NK-92 treated with Interleukin-12 subunit alpha and Interleukin-12 subunit beta, amount 100 ng/mL, for 24 hours (cell line): ENCODE data around the gene MYO1C.
A peak's percentile ranks its signal among the peaks of the same experiment; 100 is the strongest.
"Not testable (repeated sequence)": the region's sequence is repeated elsewhere in the genome, so short reads cannot be mapped to it uniquely, and the experiment has no call there.

Source experiments
- DNase-seq: peaks from one replicate; lab custom pipeline; 2025; lab: John Stamatoyannopoulos, UW

MYO1C gene

DNA sequence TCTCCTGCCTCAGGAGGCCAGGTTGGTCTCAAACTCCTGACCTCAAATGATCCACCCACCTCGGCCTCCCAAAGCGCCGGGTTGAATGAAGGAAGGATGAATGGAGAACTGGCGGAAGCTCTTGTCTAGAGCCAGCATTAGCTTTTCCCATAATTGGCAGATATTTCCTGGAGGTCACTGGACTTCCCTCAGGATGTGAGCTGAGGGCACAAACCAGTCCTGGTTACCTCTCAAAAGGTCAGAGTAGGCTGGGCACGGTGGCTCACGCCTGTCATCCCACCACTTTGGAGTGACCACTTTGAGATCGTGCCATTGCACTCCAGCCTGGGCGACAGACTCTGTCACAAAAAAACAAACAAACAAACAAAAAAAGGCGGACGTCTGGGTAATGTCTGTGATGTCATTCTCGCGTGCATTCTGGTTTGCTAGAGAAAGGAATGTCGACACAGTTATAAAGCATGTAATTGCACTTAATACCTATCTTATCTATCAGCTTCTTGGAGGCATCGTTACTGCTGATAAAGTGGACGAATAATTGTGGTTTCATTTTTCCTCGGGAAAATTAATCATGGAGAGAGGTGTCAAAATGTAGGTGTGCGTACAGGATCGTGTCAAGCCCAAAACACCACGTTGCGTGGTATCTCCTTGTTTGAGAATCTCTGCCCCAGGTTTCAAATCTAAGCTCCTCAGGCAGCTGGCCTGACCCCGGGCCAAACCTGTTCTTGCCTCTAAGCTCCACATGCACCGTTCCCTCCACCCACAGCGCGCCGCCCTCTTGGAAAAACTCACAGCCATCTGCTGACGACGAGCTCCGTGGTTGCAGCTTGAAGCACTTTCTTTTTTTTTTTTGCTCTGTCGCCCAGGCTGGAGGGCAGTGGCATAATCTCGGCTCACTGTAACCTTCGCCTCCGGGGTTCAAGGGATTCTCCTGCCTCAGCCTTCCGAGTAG lies 30.0 kb downstream of the MYO1C start:
- DNase-seq = no peak

DNA sequence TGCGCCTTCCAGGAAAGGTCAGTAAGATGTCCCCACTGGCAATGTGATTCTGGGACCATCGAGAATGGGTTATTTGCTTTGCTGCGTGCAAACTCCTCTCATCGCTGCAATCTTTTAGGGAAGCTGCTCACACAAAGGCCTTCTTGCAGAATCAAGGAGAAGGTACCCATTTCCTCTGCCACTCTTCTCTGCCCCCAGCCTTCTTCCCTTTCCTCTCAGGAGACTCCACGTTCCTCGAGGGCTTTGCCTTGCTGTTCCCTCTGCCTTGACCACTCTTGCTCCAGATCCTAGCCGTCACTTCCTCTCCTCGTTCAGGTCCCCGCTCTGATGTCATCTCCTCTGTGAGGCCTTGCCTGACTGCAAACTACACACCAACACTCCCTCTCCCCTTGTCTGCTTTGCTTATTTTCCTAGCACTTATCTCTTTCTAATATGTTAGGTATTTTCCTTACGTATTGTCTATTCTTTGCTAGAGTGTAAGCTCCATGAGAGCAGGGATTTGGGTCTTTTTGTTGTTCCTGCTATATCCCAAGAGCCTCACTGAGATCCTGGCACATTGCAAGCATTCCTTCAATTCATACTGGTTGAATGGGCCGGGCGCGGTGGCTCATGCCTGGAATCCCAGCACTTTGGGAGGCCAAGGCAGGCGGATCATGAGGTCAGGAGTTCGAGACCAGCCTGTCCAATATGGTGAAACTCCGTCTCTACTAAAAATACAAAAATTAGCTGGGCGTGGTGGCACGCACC lies 31.1 kb downstream of the MYO1C start:
- no peak for DNase-seq

DNA sequence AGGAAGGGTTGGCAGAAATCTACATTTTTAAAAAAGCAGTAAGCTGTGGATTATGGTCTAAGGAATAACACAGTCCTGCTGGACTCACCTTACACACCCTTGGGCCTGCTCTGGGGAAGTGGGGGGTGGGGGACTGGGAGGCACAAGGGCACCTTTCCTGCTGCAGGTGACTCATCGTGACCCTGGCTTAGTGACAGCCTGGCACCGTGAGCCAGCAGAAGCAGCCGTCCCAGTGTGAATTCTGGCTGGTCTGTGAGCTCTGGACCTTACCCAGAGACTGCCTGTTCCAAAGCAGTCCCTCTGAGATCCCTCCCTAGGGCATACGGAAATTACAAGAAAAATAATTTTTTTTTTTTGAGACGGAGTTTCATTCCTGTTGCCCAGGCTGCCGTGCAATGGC lies 32.3 kb downstream of the MYO1C start:
- DNase-seq = no peak

DNA sequence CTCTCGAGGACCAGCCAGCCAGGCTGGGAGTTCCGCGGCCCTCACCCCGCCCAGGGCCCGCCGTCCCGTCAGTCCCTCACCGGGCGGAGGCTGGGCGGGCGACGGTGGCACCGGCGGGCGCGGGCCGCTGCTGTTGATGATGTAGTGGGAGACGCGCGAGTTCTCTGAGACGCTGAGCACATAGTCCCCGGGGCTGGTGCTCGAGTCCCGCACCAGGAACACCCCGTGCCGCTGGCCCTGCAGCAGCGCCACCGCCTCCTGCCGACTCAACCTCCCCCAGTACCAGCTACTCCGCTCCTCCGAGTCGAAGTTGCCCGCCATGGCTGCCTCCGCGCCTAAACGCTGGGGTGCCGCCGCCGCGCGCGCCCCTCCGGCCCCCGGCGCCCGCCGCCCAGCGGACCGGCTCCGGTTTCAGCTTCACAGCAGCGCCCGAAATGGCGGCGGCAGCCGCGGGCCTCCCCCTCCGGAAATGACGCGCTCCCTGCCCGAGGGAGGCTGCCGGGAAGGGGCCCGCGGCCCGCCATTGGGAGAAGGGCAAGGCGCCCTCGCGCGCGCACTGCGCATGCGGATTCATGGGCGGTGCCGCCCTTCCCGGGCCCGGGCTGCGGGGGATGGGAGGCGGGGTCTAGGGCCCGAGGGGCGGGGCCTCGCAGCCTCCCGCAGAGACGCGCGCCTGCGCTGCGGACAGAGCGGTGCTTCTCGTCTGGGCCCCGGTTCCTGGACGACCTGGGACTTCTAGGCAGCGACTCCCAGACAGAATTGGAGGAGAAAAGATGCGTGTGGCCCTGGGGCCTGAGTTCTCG lies 36.5 kb downstream of the MYO1C start, which contains the start of gene CRK:
Gene CRK, minus strand, starts transcription at position 436 of the 803 bp plus-strand sequence. Its CDS starts 115 bp downstream, at position 321.
- DNase-seq = peak; percentile 82

DNA sequence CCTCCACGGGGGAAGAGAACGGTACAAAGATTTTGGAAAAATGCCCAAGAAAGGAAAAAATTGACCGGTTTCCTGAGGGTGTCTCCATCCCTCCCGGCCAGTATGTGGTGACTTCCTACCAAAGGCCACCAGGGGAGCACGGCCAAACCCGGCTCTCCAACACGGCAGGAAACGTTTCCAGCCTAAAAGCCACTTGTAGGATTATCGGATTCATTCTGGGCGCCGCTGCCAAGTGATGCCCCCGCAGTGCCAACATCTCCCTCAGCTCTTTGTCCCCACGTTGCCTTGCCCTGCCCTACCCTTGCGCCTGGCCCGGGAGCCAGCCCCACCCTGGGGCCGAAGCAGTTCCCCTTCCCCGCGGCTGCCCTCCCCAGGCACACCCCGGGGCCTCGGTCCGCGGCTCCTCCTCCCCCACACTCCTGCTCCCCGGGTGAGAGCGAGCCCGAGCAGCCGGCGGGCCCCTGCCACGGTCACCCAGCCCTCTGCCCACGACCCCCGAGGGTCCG lies 37.1 kb downstream of the MYO1C start:
- DNase-seq = peak; percentile 8

DNA sequence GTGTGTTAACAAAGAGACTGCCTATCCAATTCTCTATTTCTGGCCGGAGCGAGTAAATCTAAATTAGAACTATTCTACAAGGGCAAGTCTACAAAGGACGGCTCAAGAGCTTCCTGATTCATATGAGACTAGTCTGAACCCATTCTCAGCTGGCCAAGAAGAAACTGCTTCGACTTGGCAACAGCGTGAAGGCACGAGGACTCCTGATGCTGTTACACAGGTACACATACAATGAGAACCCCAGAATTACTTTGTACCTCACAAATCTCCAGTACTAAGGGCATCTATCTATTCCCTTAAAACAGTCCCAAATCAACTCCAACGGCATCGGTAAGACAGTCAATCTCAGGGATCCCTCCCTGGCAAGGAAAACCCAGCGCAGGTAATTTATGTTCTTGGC lies 37.9 kb downstream of the MYO1C start:
- DNase-seq = no peak

DNA sequence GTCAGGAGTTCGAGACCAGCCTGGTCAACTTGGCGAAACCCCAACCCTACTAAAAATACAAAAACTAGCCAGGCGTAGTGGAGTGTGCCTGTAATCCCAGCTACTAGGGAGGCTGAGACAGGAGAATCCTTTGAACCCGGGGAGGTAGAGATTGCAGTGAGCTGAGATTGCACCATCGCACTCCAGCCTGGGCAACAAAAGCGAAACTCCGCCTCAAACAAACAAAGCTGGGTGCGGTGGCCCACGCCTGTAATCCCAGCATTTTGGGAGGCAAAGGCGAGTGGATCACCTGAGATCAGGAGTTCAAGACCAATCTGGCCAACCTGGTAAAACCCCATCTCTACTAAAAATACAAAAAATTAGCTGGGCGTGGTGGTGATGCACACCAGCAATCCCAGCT lies 38.8 kb downstream of the MYO1C start:
- not testable (repeated sequence) for DNase-seq

DNA sequence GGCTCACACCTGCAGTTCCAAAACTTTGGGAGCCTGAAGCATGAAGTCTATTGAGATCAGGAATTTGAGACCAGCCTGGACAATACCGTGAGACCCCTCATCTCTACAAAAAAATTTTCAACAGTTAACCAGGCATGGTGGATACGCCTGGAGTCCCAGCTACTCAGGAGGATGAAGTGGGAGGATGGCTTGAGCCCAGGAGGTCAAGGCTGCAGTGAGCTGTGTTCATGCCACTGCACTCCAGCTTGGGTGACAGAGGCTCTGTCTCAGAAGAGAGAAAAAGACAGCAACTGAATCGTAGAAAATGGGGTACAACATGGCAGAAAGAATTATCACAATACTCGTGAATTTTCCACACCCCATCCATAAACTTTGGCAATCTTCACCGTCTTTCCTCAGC lies 39.6 kb downstream of the MYO1C start:
- no peak for DNase-seq

DNA sequence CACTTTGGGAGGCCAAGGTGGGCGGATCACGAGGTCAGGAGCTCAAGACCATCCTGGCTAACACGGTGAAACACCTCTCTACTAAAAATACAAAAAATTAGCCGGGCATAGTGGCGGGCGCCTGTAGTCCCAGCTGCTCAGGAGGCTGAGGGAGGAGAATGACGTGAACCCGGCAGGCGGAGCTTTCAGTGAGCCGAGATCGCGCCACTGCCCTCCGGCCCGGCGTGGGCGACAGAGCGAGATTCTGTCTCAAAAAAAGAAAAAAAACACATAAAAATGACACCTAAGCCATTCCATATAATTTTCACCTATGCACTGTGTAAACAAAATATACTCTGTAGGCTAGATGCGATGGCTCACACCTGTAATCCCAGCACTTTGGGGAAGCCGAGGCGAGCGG lies 42.2 kb downstream of the MYO1C start:
- not testable (repeated sequence) for DNase-seq

DNA sequence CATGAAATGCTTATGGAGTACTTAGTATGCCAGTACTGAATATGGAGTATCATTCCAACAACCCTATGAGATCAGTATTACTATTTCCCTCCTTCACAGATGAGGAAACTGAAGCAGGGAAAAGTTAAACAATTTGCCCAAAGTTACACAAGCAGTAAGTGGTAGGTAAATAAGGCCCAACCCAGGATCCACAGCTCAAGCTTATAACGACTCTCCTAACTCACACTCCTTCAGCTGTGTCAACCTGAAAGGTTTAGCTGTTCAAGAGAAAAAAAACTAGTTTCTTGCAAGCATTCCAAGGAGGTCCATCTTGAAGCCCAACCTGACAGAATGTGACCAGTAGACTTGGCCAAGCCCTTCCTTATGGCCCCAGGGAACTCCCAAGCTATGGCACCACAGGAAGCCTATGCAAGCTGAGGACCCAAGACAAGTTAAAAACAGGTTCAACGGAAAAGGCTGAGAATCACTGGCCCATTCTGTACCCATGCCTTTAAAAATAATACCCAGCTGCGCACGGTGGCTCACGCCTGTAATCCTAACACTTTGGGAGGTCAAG lies 43.0 kb downstream of the MYO1C start:
- DNase-seq = no peak

DNA sequence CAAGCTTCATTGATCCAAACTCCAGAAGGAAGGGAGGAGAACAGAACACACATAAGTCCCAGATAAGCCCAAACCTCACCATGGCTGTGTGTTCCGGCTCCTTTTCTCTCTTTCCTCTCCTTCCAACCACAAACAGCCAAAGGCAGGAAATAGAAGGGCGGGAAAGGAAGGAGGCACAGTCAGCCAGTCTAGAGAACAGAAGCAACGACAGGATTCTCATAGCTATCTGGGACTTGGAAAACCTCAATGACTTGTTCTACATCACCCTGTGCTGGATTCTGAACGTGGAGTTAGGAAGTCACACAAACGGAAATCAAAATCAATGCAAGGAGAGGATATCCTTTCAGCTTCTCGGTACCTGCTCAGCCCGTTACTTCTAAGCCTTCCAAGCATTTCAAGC lies 45.4 kb downstream of the MYO1C start:
- DNase-seq = no peak

DNA sequence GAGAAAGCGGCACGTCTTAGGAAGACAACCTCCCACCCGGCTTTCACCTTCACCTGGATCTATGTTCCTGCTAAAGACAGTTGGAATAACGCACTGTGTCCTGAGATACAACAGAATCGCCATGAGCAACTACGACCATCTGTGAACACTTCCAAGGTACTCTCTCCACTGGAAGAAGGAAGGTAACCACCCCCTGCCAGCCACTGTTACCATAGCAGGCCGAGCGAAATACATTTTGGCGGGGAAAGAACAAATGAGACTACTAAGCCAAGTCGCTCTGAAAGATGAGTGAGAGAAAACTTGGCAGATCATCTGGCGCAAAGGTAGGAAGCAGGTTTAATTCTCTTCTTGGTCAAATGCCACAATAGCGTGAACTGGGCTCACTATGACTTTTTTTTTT lies 46.3 kb downstream of the MYO1C start:
- DNase-seq = no peak

DNA sequence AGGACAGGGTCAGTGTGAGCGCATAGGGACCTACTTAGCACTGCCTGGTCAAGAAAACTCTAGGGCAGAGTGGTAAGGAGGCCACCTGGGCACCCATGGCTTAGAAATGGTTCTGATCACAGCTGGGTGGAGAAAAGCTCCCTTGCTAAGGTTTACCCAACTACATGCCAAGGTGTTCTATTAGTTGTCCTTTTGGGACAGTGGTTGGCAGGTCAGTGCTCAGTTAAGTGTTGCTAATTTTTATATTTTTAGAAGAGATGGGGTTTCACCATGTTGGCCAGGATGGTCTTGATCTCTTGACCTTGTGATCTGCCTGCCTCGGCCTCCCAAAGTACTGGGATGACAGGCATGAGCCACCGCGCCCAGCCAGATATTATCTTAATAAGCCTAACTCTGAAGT lies 46.8 kb downstream of the MYO1C start:
- DNase-seq = not testable (repeated sequence)

DNA sequence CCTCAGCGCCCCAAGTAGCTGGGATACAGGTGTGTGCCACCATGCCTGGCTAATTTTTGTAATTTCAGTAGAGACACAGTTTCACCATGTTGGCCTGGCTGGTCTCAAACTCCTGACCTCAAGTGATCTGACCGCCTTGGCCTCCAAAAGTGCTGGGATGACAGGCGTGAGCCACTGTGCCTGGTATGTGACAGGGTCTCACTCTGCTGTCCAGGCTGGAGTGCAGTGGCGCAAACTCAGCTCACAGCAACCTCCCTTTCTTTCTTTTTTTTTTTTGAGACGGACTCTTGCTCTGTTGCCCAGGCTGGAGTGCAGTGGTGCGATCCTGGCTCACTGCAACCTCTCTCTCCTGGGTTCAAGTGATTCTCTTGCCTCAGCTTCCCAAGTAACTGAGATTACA lies 49.8 kb downstream of the MYO1C start:
- DNase-seq = not testable (repeated sequence)

DNA sequence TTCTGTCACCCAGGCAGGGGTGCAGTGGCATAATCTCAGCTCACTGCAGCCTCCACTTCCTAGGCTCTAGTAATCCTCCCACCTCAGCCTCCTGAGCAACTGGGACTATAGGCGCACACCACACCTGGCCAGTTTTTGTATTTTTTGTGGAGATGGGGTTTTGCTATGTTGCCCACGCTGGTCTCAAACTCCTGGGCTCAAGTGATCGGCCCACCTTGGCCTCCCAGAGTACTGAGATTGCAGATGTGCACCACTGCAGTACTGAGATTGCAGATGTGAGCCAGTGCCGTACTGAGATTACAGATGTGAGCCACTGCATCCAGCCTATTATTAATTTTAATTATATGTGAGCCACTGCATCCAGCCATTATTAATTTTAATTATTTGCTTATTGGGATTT lies 50.3 kb downstream of the MYO1C start:
- no peak for DNase-seq

DNA sequence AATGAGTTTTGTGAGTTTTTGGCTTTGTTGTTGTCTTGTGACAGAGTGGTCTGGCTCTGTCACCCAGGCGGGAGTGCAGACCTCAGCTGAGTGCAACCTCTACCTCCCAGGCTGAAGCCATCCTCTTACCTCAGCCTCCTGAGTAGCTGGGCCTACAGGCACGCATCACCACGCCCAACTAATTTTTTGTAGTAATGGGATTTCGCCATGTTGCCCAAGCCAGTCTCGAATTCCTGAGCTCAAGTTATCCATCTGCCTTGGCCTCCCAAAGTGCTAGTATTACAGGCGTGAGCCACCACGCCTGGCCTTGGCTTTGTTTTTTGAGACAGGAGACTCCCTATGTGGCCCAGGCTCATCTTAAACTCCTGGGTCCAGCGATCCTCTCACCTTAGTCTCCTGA lies 51.6 kb downstream of the MYO1C start:
- DNase-seq = no peak

DNA sequence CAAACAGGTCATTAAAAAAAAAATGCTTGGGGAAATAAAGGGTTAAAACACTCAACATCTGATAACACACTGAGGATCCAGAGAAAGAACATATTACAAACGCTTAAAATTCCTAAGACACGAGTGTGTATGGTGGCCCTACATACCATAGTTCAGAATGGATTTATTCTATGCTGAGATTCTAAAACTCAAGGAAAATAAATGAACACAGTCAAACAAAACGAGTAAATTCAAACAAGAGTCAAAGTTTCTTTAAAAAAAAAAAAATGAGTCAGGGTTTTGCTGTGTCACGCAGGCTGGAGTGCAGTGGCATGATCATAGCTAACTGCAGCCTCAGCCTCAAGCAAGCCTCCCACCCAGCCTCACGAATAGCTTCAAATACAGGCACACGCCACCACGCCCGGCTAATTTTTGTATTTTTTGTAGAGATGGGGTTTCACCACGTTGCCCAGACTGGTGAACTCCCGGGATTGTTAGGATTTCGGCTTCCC lies 53.8 kb downstream of the MYO1C start:
- no peak for DNase-seq

DNA sequence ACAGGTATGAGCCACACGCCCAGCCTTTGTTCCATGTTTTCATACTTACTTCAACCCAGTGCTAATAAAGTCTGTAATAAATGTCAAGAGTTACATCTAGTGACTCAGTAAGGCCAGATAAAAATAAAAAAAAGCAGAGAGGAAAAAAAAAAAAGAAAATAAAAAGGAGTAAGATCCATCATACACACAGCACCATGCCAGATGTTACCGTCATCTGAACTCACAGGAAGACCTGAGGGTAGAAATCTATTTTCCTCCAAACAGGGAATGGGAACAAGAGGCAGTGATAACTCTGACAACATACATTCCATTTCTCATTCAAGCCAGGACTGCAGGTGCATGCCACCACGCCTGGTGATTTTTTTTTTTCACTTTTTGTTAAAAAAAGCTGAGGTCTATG lies 57.2 kb downstream of the MYO1C start:
- no peak for DNase-seq

DNA sequence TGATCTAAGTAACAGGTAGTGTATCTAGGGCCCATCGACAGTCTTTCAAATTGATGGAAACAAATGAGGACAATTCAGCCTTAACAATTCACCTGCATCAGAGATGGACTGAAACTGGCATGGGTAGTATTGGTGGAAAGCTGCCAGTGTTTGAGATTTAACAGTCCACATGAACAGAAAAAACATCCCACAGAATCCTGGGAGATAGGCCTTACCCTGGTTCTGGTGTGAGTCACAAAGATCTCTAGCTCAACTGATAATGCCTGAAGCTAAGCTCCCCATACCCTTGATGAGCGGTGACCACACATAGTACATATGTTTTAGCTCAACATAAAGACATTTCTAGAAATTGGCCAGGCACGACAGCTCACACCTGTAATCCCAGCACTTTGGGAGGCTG lies 58.3 kb downstream of the MYO1C start:
- DNase-seq = no peak

DNA sequence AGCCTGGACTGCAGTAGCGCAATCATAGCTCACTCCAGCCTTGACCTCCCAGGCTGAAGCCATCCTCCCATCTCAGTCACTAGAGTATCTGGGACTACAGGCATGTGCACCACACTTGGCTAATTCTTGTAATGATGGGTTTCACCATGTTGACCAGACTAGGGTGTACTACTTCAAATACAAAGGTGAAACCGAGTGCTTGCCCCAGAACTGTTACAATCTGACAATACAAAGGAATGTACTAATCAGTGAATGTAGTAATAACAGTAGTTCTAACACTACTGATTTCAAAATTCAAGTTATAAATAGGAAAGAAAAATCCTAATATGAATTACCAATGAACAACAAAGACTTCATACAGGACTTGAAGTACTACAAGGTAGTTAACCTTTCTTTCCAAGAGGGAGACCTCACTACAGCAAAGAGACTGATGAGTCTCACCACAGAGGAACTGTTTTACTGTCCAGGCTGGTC lies 60.8 kb downstream of the MYO1C start:
- no peak for DNase-seq

DNA sequence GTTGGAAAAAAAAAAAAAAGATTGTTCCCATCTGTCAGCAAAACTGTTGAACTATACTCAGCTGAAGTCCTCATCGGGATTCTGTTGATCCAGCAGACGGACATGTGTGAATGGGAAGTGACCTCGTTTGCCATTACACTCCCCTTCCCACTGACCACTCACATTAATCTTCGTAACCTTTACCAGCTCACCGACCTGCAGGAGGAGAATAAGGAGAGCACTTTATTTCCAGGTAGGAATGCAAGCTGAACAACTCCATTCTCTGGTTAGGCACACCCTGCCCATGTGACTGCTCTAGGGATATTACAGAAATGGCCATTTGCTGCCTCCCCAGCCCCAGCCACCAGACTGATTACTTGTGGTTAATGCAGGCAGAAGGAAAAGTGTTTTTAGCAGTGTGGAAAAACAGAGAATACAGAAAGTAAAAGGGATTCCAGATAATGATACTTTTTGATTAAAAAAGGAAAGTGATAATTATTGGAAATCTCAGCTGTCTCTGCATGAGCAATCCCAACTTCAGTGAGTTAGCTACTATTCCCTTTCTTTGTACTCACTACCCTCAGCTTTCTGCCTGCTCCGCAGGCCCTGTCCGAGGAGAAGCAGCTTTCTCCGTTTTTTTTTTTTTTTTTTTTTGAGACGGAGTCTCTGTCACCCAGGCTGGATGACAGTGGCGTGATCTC lies 68.9 kb downstream of the MYO1C start:
- DNase-seq = no peak
